Measurements from ENCODE around the gene ACTA1. TPM values are rescaled to one million over a fixed set of nuclear protein-coding genes. Genes with fewer than 3 reads are reported as not detected.

Gene ACTA1
- total and polyA plus RNA-seq, 2 donors (not counting 3 experiments of a cell fraction or from before 2014, with no cell fraction given), result 0.22 to 0.33 TPM

GRCh38 chr1:229383961-229384360, 49.9 kb downstream of the ACTA1 start:
- H2AFZ ChIP-seq (ENCODE audit: low read depth, low read length), result no peak overlapping the region
- no peaks in the 10 kb centered on the region for H3K79me2 ChIP-seq (ENCODE audit: control insufficient read depth, insufficient read depth, low read length)
- no peak for FAIRE-seq
- ChIA-PET POLR2A (no interaction called here), CTCF (no interaction called here)
- no peak overlapping the region for H3K4me2 ChIP-seq (ENCODE audit: insufficient read depth, low read length)
- H3K27me3 ChIP-seq (ENCODE audit: control insufficient read depth in 2 of 2, insufficient read depth in 2 of 2, low read length in 2 of 2), result no peaks in the 10 kb centered on the region
- intact Hi-C loops (cut with micrococcal nuclease), result no loop called here
- no TSS peak for BruUV-seq (replicated peaks)
- H3K9ac ChIP-seq (replicated peaks; ENCODE audit: extremely low read depth, insufficient read depth, low read length), result no peak overlapping the region
- no peak overlapping the region for H3K4me3 ChIP-seq (replicated peaks in 1 of 3; ENCODE audit: insufficient read depth in 1 of 3, low read depth in 1 of 3, low read length in 3 of 3)
- H3K9me1 ChIP-seq (replicated peaks; ENCODE audit: control insufficient read depth, extremely low read depth, insufficient read depth, low read length), result no peaks in the 10 kb centered on the region
- H3K4me1 ChIP-seq (ENCODE audit: control insufficient read depth, extremely low read depth, insufficient read depth, low read length), result no peaks in the 10 kb centered on the region
- DNase-seq (ENCODE audit: low read depth, low spot score), result no peak
- H4K20me1 ChIP-seq (replicated peaks; ENCODE audit: control insufficient read depth, extremely low read depth, insufficient read depth, low read length), result no peaks in the 10 kb centered on the region
- H3K36me3 ChIP-seq (ENCODE audit: control insufficient read depth in 2 of 2, extremely low read depth in 1 of 2, insufficient read depth in 2 of 2, low read length in 2 of 2), result no peaks in the 10 kb centered on the region
- no peak overlapping the region for H3K27ac ChIP-seq (ENCODE audit: insufficient read depth, low read depth, low read length)
- dilution Hi-C loops (cut with MboI; ENCODE audit: extremely low pct_ligation_motif_present, low sequenced_read_pairs), result no loop called here
- TF ChIP-seq POLR2AphosphoS5 (IDR thresholded peaks at IDR 0.05; ENCODE audit: insufficient read depth, low read depth, low read length) (no peak), MYC (IDR thresholded peaks at IDR 0.05; ENCODE audit: low read depth, low read length) (no peak), FOS (IDR thresholded peaks at IDR 0.05; ENCODE audit: borderline replicate concordance, insufficient read depth, low read length) (no peak), POLR2A (IDR thresholded peaks at IDR 0.05; ENCODE audit: low read depth, low read length) (no peak), GATA2 (IDR thresholded peaks at IDR 0.05; ENCODE audit: insufficient read depth, insufficient read length, low read depth, low read length) (no peak), CTCF (IDR thresholded peaks at IDR 0.05; ENCODE audit: extremely low read depth in 1 of 2, insufficient read depth in 1 of 2, low read depth in 1 of 2, low read length in 2 of 2) (no peak), JUN (IDR thresholded peaks at IDR 0.05; ENCODE audit: borderline replicate concordance, insufficient read depth, insufficient read length, low read depth) (no peak), MAX (IDR thresholded peaks at IDR 0.05; ENCODE audit: insufficient read depth, insufficient read length) (no peak), EZH2 (IDR thresholded peaks at IDR 0.05; ENCODE audit: borderline replicate concordance, low read depth, low read length, severe bottlenecking) (no peak)
- H3K9me3 ChIP-seq (replicated peaks; ENCODE audit: control insufficient read depth, insufficient read depth, low read length), result no peaks in the 10 kb centered on the region
